ENCODE measurements around the gene SMIM32. TPM values are rescaled to one million over a fixed set of nuclear protein-coding genes. Genes with fewer than 3 reads are reported as not detected.

The SMIM32 gene
- total and polyA plus RNA-seq, 2 of the 13 experiments (the other 11 are each of a cell fraction or from before 2014, with no cell fraction given): 0.15 to 0.20 TPM

- TF ChIP-seq ZNF230 (CRISPR knock-in tag; IDR thresholded peaks at IDR 0.05) (no peak), ZNF83 (CRISPR knock-in tag; IDR thresholded peaks at IDR 0.05; ENCODE audit: borderline replicate concordance) (no peak), CAMTA2 (CRISPR knock-in tag; IDR thresholded peaks at IDR 0.05; ENCODE audit: borderline replicate concordance) (no peak), ZNF468 (CRISPR knock-in tag; IDR thresholded peaks at IDR 0.05) (no peak), ZNF619 (CRISPR knock-in tag; IDR thresholded peaks at IDR 0.05) (no peak), ZNF629 (CRISPR knock-in tag; conservative IDR thresholded peaks at IDR 0.05) (no peak)
These were observed 28.7 kb downstream of the SMIM32 start (continued) for GRCh38 chr5:136164226-136164625.

- in situ Hi-C loops (cut with HindIII; ENCODE audit: extremely low pct_ligation_motif_present, low pct_unique_long_range_greater_than_20kb): no loop called here
- CTCF ChIA-PET (ENCODE audit: low intra/inter-chr PET ratio, low total read pairs): no interaction called here
- intact Hi-C loops (cut with micrococcal nuclease; ENCODE audit: unreplicated experiment): no loop called here
- Histone ChIP-seq H4K20me1 (ENCODE audit: insufficient read depth, low read length) (no peaks in the 10 kb centered on the region), H3K9ac (ENCODE audit: insufficient read depth, low read depth, low read length) (no peak overlapping the region), H3K4me2 (ENCODE audit: low read depth, low read length) (no peak overlapping the region), H3K27ac (ENCODE audit: extremely low read length, insufficient read depth, low read length) (no peak overlapping the region), H3K27me3 (ENCODE audit: control insufficient read depth in 1 of 2, insufficient read depth in 2 of 2, low read length in 2 of 2) (no peaks in the 10 kb centered on the region), H2AFZ (ENCODE audit: low read length) (no peak overlapping the region), H3K9me3 (ENCODE audit: low read length) (no peaks in the 10 kb centered on the region), H3K36me3 (replicated peaks in 1 of 2; ENCODE audit: control insufficient read depth in 1 of 2, insufficient read depth in 2 of 2, low read length in 2 of 2) (peaks cover 12 to 44% of the 10 kb centered on the region in 2 experiments), H3K79me2 (ENCODE audit: insufficient read depth, low read length) (peaks cover 15% of the 10 kb centered on the region), H3K4me3 (replicated peaks in 1 of 3; ENCODE audit: insufficient read depth in 1 of 3, low read depth in 2 of 3, low read length in 3 of 3) (no peak overlapping the region), H3K4me1 (ENCODE audit: insufficient read depth, low read length) (no peaks in the 10 kb centered on the region)
- ATAC-seq: no peak
- DNase-seq (ENCODE audit: low spot score): no peak
- TF ChIP-seq, protein P1, sequence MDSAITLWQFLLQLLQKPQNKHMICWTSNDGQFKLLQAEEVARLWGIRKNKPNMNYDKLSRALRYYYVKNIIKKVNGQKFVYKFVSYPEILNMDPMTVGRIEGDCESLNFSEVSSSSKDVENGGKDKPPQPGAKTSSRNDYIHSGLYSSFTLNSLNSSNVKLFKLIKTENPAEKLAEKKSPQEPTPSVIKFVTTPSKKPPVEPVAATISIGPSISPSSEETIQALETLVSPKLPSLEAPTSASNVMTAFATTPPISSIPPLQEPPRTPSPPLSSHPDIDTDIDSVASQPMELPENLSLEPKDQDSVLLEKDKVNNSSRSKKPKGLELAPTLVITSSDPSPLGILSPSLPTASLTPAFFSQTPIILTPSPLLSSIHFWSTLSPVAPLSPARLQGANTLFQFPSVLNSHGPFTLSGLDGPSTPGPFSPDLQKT (CRISPR knock-in tag; IDR thresholded peaks at IDR 0.05; ENCODE audit: borderline replicate concordance): no peak
- TF ChIP-seq ZNF740 (CRISPR knock-in tag; IDR thresholded peaks at IDR 0.05): no peak
- TF ChIP-seq ZBTB8A (CRISPR knock-in tag; IDR thresholded peaks at IDR 0.05; ENCODE audit: borderline replicate concordance, low read depth): no peak
- TF ChIP-seq MAFG (CRISPR knock-in tag; IDR thresholded peaks at IDR 0.05): no peak
- no peak for TF ChIP-seq MIXL1 (CRISPR knock-in tag; IDR thresholded peaks at IDR 0.05)
- no peak for TF ChIP-seq TAF1 (CRISPR knock-in tag; IDR thresholded peaks at IDR 0.05)
- TF ChIP-seq ZFP41 (CRISPR knock-in tag; IDR thresholded peaks at IDR 0.05; ENCODE audit: borderline replicate concordance): no peak
- POLR2A ChIA-PET: no interaction called here
- BruUV-seq (replicated peaks): no TSS peak
- 94% methylated on average over 4 of the region's 4 CpGs for WGBS (ENCODE audit: low lambda C conversion rate)
- no peak for FAIRE-seq
These were observed 31.0 kb downstream of the SMIM32 start for GRCh38 chr5:136162008-136162407.
